Ishikawa (cell line): ENCODE results near the gene RPA1.

ENCODE experiments used
- EGR1 ChIP-seq: IDR thresholded peaks from 2 replicates; pipeline ENCODE4 v1.6.1; 2012
- EP300 ChIP-seq: IDR thresholded peaks from 2 replicates; pipeline ENCODE4 v1.6.1; 2012; ENCODE audit warnings: borderline replicate concordance
- MAX ChIP-seq: IDR thresholded peaks from 2 replicates; pipeline ENCODE4 v1.6.1; 2012
- RAD21 ChIP-seq: IDR thresholded peaks from 2 replicates; pipeline ENCODE4 v1.6.1; 2012; ENCODE audit warnings: low read depth
- TAF1 ChIP-seq: IDR thresholded peaks from 2 replicates; pipeline ENCODE4 v1.6.1; 2012; ENCODE audit warnings: low read depth, mild to moderate bottlenecking

- TF ChIP-seq EGR1 (no peak), RAD21 (no peak), EP300 (no peak), TAF1 (no peak), MAX (no peak)
Observed at GRCh38 chr17:1920948-1921351, 91.1 kb downstream of the RPA1 start.
